ENCODE data around the gene PCDHA4. TPM values are rescaled to one million over a fixed set of nuclear protein-coding genes. Genes with fewer than 3 reads are reported as not detected.

PCDHA4 gene
- total and polyA plus RNA-seq, 2 of the 13 experiments (the other 11 are each of a cell fraction or from before 2014, with no cell fraction given), result not detected

DNA sequence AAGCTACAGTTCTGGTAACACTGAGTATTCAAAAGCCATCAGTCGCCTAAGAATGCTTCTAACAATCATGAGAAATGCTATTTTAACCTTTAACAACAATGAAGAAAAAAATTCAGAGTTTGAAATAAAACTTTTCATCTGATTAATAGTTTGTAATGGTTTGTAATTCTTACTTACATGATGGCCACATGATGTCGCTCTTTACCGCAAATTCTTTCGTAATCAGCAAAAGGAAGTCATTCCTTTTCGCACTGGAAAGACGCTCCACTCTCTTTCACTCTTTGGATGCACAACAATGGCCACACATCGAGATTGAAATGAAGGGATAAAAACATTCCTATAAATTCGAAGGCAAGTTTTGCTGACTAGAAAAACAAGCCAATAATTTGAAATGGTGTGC lies 27.1 kb downstream of the PCDHA4 start, which contains the start of gene PCDHA7:
Gene PCDHA7, plus strand, starts transcription at position 277 of the 400 bp plus-strand sequence. Its CDS starts 115 bp downstream, at position 392.
- no peaks in the 10 kb centered on the region for H4K20me1 ChIP-seq (ENCODE audit: insufficient read depth, low read length)
- DNase-seq (ENCODE audit: low spot score) (peak; percentile 32), ATAC-seq (peak; percentile 54), FAIRE-seq (peak; percentile 47)
- H3K27me3 ChIP-seq (ENCODE audit: control insufficient read depth in 1 of 2, insufficient read depth in 2 of 2, low read length in 2 of 2), result no peaks in the 10 kb centered on the region
- intact Hi-C loops (cut with micrococcal nuclease; ENCODE audit: unreplicated experiment) (no loop called here), in situ Hi-C loops (cut with HindIII; ENCODE audit: extremely low pct_ligation_motif_present, low pct_unique_long_range_greater_than_20kb) (no loop called here)
- peak within 1 kb of the TSS; percentile 78 for H3K4me2 ChIP-seq (ENCODE audit: low read depth, low read length)
- no peaks in the 10 kb centered on the region for H3K4me1 ChIP-seq (ENCODE audit: insufficient read depth, low read length)
- peak within 1 kb of the TSS; percentile 36; the same call in 1 of the 2 replicates for H3K9ac ChIP-seq (ENCODE audit: insufficient read depth, low read depth, low read length)
- H3K36me3 ChIP-seq (replicated peaks in 1 of 2; ENCODE audit: control insufficient read depth in 1 of 2, insufficient read depth in 2 of 2, low read length in 2 of 2), result no peaks in the 10 kb centered on the region
- POLR2A ChIA-PET, result no interaction called here
- H2AFZ ChIP-seq (ENCODE audit: low read length), result peak within 1 kb of the TSS; percentile 42
- peak within 1 kb of the TSS; percentile 62 to 68 (median 68) for H3K4me3 ChIP-seq (replicated peaks in 1 of 3; ENCODE audit: insufficient read depth in 1 of 3, low read depth in 2 of 3, low read length in 3 of 3)
- H3K27ac ChIP-seq (ENCODE audit: extremely low read length, insufficient read depth, low read length), result no peak within 1 kb of the TSS
- CTCF ChIA-PET (ENCODE audit: low intra/inter-chr PET ratio, low total read pairs), result no interaction called here
- TF ChIP-seq, protein P1, sequence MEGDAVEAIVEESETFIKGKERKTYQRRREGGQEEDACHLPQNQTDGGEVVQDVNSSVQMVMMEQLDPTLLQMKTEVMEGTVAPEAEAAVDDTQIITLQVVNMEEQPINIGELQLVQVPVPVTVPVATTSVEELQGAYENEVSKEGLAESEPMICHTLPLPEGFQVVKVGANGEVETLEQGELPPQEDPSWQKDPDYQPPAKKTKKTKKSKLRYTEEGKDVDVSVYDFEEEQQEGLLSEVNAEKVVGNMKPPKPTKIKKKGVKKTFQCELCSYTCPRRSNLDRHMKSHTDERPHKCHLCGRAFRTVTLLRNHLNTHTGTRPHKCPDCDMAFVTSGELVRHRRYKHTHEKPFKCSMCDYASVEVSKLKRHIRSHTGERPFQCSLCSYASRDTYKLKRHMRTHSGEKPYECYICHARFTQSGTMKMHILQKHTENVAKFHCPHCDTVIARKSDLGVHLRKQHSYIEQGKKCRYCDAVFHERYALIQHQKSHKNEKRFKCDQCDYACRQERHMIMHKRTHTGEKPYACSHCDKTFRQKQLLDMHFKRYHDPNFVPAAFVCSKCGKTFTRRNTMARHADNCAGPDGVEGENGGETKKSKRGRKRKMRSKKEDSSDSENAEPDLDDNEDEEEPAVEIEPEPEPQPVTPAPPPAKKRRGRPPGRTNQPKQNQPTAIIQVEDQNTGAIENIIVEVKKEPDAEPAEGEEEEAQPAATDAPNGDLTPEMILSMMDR (CRISPR knock-in tag; IDR thresholded peaks at IDR 0.05), result peak; percentile 54
- TF ChIP-seq GABPA (IDR thresholded peaks at IDR 0.05; ENCODE audit: low read depth, low read length) (no peak), GABPA (CRISPR knock-in tag; IDR thresholded peaks at IDR 0.05; ENCODE audit: low read depth) (peak; percentile 23; the same call in 1 of the 2 replicates), MAFK (conservative IDR thresholded peaks at IDR 0.05 in 1 of 2, IDR thresholded peaks at IDR 0.05 in 1 of 2; ENCODE audit: low read length in 2 of 2) (peak in 1 of 2 experiments; percentile 52; a peak in 3 of 4 replicates), STAG1 (CRISPR knock-in tag; IDR thresholded peaks at IDR 0.05) (peak; percentile 40), ELF3 (CRISPR knock-in tag; IDR thresholded peaks at IDR 0.05) (peak; percentile 32; the same call in 1 of the 2 replicates), KLF15 (CRISPR knock-in tag; IDR thresholded peaks at IDR 0.05; ENCODE audit: borderline replicate concordance) (no peak), SP5 (CRISPR knock-in tag; IDR thresholded peaks at IDR 0.05; ENCODE audit: borderline replicate concordance, low read depth) (no peak), CEBPG (CRISPR knock-in tag; IDR thresholded peaks at IDR 0.05) (peak; percentile 51; the same call in 1 of the 2 replicates)
- TF ChIP-seq, protein P2, sequence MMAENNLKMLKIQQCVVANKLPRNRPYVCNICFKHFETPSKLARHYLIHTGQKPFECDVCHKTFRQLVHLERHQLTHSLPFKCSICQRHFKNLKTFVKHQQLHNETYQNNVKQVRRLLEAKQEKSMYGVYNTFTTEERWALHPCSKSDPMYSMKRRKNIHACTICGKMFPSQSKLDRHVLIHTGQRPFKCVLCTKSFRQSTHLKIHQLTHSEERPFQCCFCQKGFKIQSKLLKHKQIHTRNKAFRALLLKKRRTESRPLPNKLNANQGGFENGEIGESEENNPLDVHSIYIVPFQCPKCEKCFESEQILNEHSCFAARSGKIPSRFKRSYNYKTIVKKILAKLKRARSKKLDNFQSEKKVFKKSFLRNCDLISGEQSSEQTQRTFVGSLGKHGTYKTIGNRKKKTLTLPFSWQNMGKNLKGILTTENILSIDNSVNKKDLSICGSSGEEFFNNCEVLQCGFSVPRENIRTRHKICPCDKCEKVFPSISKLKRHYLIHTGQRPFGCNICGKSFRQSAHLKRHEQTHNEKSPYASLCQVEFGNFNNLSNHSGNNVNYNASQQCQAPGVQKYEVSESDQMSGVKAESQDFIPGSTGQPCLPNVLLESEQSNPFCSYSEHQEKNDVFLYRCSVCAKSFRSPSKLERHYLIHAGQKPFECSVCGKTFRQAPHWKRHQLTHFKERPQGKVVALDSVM (CRISPR knock-in tag; IDR thresholded peaks at IDR 0.05), result no peak
- H3K9me3 ChIP-seq (ENCODE audit: low read length), result no peaks in the 10 kb centered on the region
- 19% methylated on average over 8 of the region's 8 CpGs for whole genome bisulfite sequencing (ENCODE audit: low lambda C conversion rate)
- BruUV-seq (replicated peaks), result no TSS peak
- no peaks in the 10 kb centered on the region for H3K79me2 ChIP-seq (ENCODE audit: insufficient read depth, low read length)

Data from HepG2 (cell line).